HUES64 (cell line): ENCODE data around the gene NR6A1. TPM values are rescaled to one million over a fixed set of nuclear protein-coding genes. Genes with fewer than 3 reads are reported as not detected.

Source experiments
- H3K27ac ChIP-seq: 2 replicates; pipeline ENCODE4 v1.7.0; 2013; ENCODE audit warnings: low read depth, low read length, inconsistent platforms
- H3K27me3 ChIP-seq: 2 replicates; pipeline ENCODE4 v1.6.1; 2013; ENCODE audit warnings: mild to moderate bottlenecking, low read length; ENCODE audit not compliant: insufficient read depth
- H3K36me3 ChIP-seq: 2 replicates; pipeline ENCODE4 v1.6.1; 2013; ENCODE audit warnings: mild to moderate bottlenecking, low read length; ENCODE audit not compliant: insufficient read depth
- H3K4me1 ChIP-seq: 2 replicates; pipeline ENCODE4 v1.6.1; 2013; ENCODE audit warnings: mild to moderate bottlenecking, low read length, moderate library complexity; ENCODE audit not compliant: insufficient read depth
- H3K4me3 ChIP-seq: 2 replicates; pipeline ENCODE4 v1.5.1; 2013; ENCODE audit warnings: mild to moderate bottlenecking, low read length, moderate library complexity
- H3K9ac ChIP-seq: 2 replicates; pipeline ENCODE4 v1.6.1; 2013; ENCODE audit warnings: mild to moderate bottlenecking, low read depth, low read length
- H3K9me3 ChIP-seq: 2 replicates; pipeline ENCODE4 v1.6.1; 2013; ENCODE audit warnings: low read depth, low read length; ENCODE audit not compliant: insufficient read depth
- WGBS: fragments of 150-250, 120-280 bp; methylation state at CpG from one replicate; pipeline ENCODE4 v1.1.7; 2013; ENCODE audit warnings: missing lambda C conversion rate; 5-methylcytosine and 5-hydroxymethylcytosine counted together
- polyA plus RNA-seq, 2 experiments: library from polyadenylated mRNA; stranded (reverse); fragments of 50-300 nt; gene quantifications; one replicate each; pipeline ENCODE4 v1.2.3, GENCODE V29; 2013

NR6A1 gene
- 126 TPM for polyA plus RNA-seq (2013, experiment 1 of 2)
- polyA plus RNA-seq (2013, experiment 2 of 2): 126 TPM

DNA sequence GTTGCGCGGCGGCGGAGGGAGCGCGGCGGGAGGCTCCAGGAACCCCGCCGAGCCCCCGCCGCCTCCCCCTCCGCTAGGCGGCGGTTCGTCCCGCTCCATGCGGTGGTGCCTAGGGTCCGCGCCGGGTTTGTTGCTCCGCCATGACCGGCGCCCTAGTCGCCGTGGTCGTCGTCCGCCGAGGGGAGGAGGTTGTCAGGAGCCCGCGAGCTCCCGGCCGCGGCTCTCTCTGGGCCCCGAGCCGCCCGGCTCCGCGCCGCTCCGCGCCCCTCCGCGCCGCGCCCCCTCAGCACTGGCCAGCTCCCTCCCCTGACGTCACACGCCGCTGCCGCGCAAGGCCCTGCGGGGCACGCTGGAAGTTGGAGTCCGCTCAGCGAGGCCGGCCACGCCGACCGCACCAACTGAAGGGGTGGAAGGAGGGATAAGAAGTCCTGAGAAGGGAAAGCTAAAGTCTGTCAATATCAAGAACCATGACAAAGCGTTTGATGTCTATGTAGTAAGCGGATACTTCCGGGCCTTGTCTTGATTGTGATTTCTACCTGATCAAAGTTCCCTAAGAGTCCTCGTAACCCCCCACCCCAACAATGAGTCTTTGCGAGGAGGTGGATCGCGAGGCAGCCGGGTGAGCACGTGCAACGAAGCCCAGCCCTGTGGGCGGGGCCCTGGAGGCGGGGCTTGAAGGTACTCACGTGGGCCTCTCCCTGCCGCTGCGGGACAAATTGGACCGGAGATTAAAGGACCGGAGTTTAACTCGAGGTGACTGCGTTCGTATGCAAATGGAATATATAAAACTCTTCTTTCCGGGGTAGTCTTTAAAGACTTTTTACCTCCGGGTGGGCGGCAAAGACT, at the start of gene NR6A1:
TSS of gene NR6A1 (minus strand) at position 291 of the 846 bp plus-strand sequence.
- Histone ChIP-seq H3K36me3 (no peaks in the 10 kb centered on the region), H3K4me3 (peak within 1 kb of the TSS; percentile 85), H3K9ac (peak within 1 kb of the TSS; percentile 93), H3K27ac (peak within 1 kb of the TSS; percentile 91), H3K4me1 (peaks cover 29% of the 10 kb centered on the region), H3K27me3 (peaks cover 28% of the 10 kb centered on the region), H3K9me3 (no peaks in the 10 kb centered on the region)
- under 1% methylated on average over 80 of the region's 82 CpGs for WGBS

DNA sequence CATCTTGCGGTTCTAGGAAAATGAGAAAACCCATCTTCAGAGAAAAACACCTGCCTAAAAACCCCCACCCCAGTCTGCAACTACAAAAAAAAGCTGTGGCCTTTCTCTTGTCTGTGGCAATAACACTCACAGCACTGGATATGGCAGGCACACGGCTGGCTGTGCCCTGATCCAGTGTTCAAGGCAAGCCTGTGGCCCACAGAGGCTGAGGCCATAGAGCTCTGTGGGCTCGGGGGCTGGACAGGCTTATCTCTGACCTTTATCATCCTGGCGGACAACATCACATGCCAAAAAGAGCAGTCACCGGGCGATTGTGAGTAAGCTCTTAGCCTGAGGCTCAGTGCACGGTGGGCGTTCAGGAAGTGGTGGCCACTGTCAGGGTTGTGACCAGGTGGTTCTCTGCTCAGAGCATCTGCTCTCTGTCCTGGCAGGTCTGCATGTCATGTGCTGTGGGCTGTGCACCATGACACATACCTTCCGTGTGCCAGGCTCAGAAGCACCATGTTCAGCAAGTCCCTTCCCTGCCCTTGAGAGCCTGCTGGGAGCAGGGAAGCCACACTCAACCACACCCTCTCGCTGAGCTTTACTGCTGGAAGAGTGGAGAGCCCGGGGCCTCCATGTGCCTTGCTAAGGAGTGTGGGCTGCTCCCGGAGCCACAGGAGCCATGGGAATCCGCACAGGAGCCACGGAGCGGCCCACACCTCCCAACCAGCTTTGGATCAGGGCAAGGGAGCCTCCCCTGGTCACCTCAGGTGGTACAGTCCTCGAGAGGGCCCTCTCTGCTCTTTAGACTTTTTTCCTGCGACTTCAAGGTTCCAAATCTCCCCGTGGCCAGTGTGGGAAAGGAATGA, 47.5 kb upstream of the NR6A1 start:
- no peak overlapping the region for H3K9ac ChIP-seq
- no peaks in the 10 kb centered on the region for H3K27me3 ChIP-seq
- H3K4me1 ChIP-seq: peaks cover 6% of the 10 kb centered on the region
- 79% methylated on average over 18 of the region's 18 CpGs for WGBS
- no peak overlapping the region for H3K27ac ChIP-seq
- no peaks in the 10 kb centered on the region for H3K9me3 ChIP-seq
- H3K36me3 ChIP-seq: no peaks in the 10 kb centered on the region
- no peak overlapping the region for H3K4me3 ChIP-seq

DNA sequence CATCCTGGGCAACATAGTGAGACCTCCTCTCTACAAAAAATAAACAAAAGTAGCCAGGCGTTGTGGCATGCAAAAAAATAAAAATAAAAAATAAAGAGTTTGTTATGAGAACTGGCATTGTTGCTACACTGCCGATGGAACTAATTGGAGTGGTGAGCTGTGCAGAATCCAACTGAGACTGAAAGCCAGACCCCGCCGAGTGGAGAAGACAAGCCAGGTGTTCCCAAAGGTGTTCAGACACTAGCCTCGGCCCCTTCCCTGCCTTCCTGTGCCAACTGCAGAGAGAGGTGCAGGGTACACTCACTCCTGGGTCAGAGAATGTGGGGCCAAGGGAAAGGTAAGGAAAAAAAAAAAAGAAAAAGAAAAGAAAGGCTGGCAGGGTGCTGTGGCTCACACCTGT, 44.5 kb upstream of the NR6A1 start:
- no peaks in the 10 kb centered on the region for H3K9me3 ChIP-seq
- H3K4me1 ChIP-seq: peaks cover 27% of the 10 kb centered on the region
- H3K4me3 ChIP-seq: no peak overlapping the region
- no peak overlapping the region for H3K9ac ChIP-seq
- WGBS: 95% methylated on average over 5 of the region's 5 CpGs
- H3K27ac ChIP-seq: no peak overlapping the region
- no peaks in the 10 kb centered on the region for H3K27me3 ChIP-seq
- no peaks in the 10 kb centered on the region for H3K36me3 ChIP-seq

DNA sequence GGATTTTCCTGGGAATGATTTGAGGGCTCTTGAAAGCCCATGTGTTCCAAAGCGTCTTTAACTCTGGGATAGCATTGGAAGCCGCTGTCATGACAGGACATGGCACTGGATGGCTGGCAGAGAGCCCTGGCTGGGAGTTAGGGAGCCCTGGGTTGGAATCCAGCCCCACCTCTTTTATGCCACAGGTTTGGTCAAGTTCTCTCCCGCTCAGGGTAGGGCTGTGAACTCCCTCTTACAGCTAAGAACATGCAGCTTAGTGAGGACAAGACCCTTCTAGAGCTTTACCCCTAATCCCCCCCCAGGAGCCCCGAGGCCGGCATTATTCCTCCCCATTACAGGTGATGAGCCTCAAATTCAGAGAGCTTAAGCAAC, 43.0 kb upstream of the NR6A1 start:
- Histone ChIP-seq H3K9ac (no peak overlapping the region), H3K9me3 (no peaks in the 10 kb centered on the region), H3K27ac (no peak overlapping the region), H3K4me3 (no peak overlapping the region), H3K4me1 (peaks cover 32% of the 10 kb centered on the region), H3K36me3 (no peaks in the 10 kb centered on the region), H3K27me3 (no peaks in the 10 kb centered on the region)
- 89% methylated on average over 5 of the region's 5 CpGs for WGBS

DNA sequence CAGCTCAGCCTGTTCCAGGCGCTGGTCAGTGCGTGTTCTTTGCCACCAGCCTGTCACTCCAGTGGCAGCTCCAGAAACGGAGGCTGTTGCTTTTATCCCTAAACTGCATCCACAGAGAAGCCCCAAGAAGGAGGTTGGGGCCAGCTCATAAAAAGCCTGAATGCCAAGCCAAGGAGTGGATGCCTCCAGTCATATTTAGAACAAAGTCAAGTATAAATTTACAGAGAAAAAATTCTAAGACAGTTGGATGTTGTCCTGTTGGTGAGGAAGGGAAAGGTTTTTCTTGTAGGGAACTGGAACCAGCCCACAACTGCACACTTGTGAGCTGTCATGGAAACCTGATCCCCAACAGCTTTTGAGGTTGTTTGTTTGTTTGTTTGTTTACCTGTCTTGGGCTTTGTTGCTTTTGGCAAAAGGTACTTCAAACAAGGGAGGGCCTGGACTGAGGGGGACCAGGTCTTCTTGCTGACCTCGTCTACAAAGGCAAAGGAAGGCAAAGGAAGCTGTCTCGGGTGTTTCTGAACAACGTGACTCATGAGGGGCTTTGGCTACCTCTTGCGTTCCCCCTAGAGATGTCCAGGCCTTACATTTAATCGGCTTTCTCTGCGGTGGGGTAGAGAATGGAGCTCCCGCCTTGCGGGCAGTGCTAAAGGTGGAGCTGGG, 42.5 kb upstream of the NR6A1 start:
- Histone ChIP-seq H3K9ac (no peak overlapping the region), H3K9me3 (no peaks in the 10 kb centered on the region), H3K27me3 (no peaks in the 10 kb centered on the region), H3K36me3 (no peaks in the 10 kb centered on the region), H3K27ac (no peak overlapping the region), H3K4me1 (peaks cover 30% of the 10 kb centered on the region), H3K4me3 (no peak overlapping the region)
- 79% methylated on average over 11 of the region's 11 CpGs for WGBS

DNA sequence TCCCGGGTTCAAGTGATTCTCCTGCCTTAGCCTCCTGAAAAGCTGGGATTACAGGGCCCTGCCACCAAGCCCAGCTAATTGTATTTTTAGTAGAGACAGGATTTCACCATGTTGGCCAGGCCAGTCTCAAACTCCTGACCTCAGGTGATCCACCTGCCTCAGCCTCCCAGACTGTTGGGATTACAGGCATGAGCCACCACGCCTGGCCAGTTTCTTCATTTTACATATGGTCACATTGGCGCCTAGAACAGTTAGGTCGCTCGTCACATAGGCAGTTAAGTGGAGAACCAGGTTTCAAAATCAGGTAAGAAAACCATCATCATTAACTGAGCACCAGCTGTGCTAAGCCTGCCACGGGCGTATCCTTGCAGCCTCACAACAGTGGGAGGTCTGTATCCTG, 41.9 kb upstream of the NR6A1 start:
- H3K27me3 ChIP-seq: no peaks in the 10 kb centered on the region
- no peaks in the 10 kb centered on the region for H3K9me3 ChIP-seq
- no peak overlapping the region for H3K27ac ChIP-seq
- H3K4me3 ChIP-seq: no peak overlapping the region
- H3K36me3 ChIP-seq: no peaks in the 10 kb centered on the region
- 81% methylated on average over 7 of the region's 7 CpGs for WGBS
- peaks cover 28% of the 10 kb centered on the region for H3K4me1 ChIP-seq
- H3K9ac ChIP-seq: no peak overlapping the region

DNA sequence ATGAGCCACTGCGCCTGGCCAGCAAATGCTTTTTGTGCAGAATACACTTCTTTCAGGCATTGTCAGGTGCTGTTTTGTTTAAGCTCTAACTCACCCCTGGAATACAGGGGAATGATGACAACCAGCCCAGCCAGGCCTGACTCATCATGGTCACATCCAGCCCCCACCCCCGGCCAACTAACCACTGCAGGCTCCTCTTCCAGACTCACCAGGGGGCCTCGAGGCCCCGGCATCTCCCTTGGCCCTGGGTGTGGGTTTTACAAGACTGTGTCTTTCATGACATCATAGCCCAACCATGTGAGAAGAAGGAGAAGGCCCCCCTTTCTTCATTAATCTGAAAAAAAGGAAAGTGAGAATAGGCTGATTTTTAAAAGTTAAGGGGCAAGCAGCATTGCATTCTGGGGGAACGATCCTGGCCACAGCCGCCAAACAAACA, 41.3 kb upstream of the NR6A1 start:
- WGBS: 64% methylated on average over 6 of the region's 6 CpGs
- Histone ChIP-seq H3K9ac (no peak overlapping the region), H3K27me3 (no peaks in the 10 kb centered on the region), H3K4me3 (no peak overlapping the region), H3K9me3 (no peaks in the 10 kb centered on the region), H3K27ac (no peak overlapping the region), H3K36me3 (no peaks in the 10 kb centered on the region), H3K4me1 (peaks cover 28% of the 10 kb centered on the region)

DNA sequence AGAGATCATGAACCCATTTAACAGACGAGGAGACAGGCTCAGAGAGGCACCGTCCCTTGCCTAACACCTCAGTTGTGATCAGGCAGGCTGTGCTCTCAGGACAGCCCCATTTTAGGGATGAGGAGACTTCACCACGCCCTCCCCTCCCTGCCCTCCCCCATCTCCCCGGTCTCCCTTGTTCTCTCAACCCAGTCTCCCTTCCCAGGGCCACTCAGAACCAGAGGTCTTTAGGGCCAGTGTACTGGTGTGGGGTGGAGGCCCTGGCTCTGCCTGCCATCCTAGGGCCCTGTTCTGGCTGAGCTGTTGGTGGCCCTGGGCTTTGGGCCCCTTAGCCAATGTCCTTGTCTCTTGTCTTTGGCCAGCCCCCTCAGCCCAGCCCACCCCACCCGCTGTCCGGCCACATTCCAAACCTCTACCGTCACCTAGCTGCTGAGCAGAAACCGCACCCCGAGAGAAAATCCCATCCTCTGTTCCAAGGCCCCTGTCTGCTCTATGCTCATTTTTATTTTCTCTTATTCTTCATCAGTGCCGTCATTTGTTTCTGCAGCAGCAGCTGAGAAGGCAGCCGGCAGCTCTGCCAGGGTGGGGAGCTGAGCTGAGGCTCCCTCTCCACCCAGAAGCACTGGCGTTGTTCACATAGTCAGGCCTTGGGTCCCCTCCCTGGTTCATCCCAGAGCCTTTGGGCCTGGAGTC, 39.7 kb upstream of the NR6A1 start:
- no peaks in the 10 kb centered on the region for H3K36me3 ChIP-seq
- peaks cover 28% of the 10 kb centered on the region for H3K4me1 ChIP-seq
- H3K27me3 ChIP-seq: no peaks in the 10 kb centered on the region
- H3K9me3 ChIP-seq: no peaks in the 10 kb centered on the region
- H3K27ac ChIP-seq: peak overlapping the region; percentile 80
- H3K4me3 ChIP-seq: no peak overlapping the region; the same call in 1 of the 2 replicates
- peak overlapping the region; percentile 45 for H3K9ac ChIP-seq
- WGBS: 23% methylated on average over 11 of the region's 12 CpGs

DNA sequence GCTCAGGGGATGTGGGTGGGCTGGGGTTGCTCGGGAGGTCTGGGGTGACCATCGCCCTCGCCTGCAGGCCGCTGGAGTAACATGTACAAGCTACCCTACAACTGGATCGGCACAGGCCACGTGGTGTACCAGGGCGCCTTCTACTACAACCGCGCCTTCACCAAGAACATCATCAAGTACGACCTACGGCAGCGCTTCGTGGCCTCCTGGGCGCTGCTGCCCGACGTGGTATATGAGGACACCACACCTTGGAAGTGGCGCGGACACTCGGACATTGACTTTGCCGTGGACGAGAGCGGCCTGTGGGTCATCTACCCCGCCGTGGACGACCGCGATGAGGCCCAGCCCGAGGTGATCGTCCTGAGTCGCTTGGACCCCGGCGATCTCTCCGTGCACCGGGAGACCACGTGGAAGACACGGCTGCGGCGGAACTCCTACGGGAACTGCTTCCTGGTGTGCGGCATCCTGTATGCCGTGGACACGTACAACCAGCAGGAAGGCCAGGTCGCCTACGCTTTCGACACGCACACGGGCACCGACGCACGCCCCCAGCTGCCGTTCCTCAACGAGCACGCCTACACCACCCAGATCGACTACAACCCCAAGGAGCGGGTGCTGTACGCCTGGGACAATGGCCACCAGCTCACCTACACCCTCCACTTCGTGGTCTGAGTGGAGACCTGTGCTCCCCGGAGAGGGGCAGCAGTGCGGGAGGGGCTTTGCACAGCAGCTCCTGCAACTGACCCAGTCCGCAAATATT, 38.8 kb upstream of the NR6A1 start:
- Histone ChIP-seq H3K36me3 (no peaks in the 10 kb centered on the region), H3K4me1 (peaks cover 28% of the 10 kb centered on the region), H3K4me3 (no peak overlapping the region), H3K27me3 (no peaks in the 10 kb centered on the region), H3K9ac (peak overlapping the region; percentile 39; the same call in 1 of the 2 replicates), H3K9me3 (no peaks in the 10 kb centered on the region), H3K27ac (peak overlapping the region; percentile 22)
- 95% methylated on average over 60 of the region's 60 CpGs for WGBS

DNA sequence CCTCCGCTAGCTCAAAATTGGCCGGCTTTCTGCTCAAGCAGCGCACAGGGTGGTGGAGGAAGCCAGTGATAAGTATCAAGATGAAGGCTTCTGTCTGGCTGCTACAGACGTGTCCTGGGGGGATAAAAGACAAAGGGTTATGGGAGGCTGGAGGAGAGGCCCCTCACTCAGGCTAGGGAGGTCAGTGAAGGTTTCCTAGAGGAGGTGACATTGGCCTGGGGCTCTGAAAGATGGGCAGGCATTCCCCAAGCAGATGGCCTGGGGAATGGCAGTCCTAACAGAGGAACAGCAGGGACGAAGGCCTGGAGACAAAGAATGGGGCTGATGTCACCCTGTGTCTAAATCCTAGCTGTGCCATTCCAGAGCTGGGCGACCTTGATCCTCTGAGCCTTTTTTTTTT, 38.1 kb upstream of the NR6A1 start:
- Histone ChIP-seq H3K36me3 (no peaks in the 10 kb centered on the region), H3K4me3 (no peak overlapping the region), H3K27me3 (no peaks in the 10 kb centered on the region), H3K27ac (no peak overlapping the region), H3K9me3 (no peaks in the 10 kb centered on the region), H3K4me1 (peaks cover 28% of the 10 kb centered on the region), H3K9ac (no peak overlapping the region)
- WGBS: 94% methylated on average over 6 of the region's 6 CpGs
